Mesenchymal stem cell (in vitro differentiated cells and primary cell): ENCODE measurements around the gene OBSL1.

Experiments used
- DNase-seq: peaks from one replicate; pipeline ENCODE4 v3.0.0-alpha.2; 2013
- H2AFZ ChIP-seq: one replicate; pipeline ENCODE4 v1.6.1; 2013; ENCODE audit warnings: low read depth, mild to moderate bottlenecking, control low read depth, inconsistent platforms, low read length, moderate library complexity
- H2AK5ac ChIP-seq: 2 replicates; pipeline ENCODE4 v1.6.1; 2013; ENCODE audit warnings: low read length, moderate library complexity, mild to moderate bottlenecking, inconsistent platforms; ENCODE audit not compliant: severe bottlenecking
- H2BK120ac ChIP-seq: one replicate; pipeline ENCODE4 v1.6.1; 2013; ENCODE audit warnings: low read depth, mild to moderate bottlenecking, inconsistent platforms, low read length, moderate library complexity
- H2BK12ac ChIP-seq, 2 experiments: one replicate each; pipeline ENCODE4 v1.6.1; 2013; ENCODE audit warnings: inconsistent platforms in 2 of 2, low read length in 2 of 2, mild to moderate bottlenecking in 2 of 2, moderate library complexity in 2 of 2, control low read depth in 1 of 2
- H2BK15ac ChIP-seq: one replicate; pipeline ENCODE4 v1.6.1; 2013; ENCODE audit warnings: mild to moderate bottlenecking, low read depth, inconsistent platforms; ENCODE audit not compliant: poor library complexity, severe bottlenecking
- H2BK5ac ChIP-seq: 2 replicates; pipeline ENCODE4 v1.6.1; 2013; ENCODE audit warnings: low read depth, mild to moderate bottlenecking, low read length, control low read depth, inconsistent platforms; ENCODE audit not compliant: poor library complexity, severe bottlenecking
- H3K14ac ChIP-seq, 2 experiments: one replicate each; pipeline ENCODE4 v1.6.1; 2013; ENCODE audit warnings: inconsistent platforms in 2 of 2, low read length in 2 of 2, control low read depth in 1 of 2, mild to moderate bottlenecking in 1 of 2, moderate library complexity in 1 of 2
- H3K18ac ChIP-seq, 2 experiments: one replicate each; pipeline ENCODE4 v1.6.1; 2013; ENCODE audit warnings: inconsistent platforms in 2 of 2, low read length in 2 of 2, control low read depth in 1 of 2, low read depth in 1 of 2, mild to moderate bottlenecking in 1 of 2
- H3K23ac ChIP-seq, 2 experiments: one replicate each; pipeline ENCODE4 v1.6.1; 2013; ENCODE audit warnings: inconsistent platforms in 2 of 2, low read length in 2 of 2, mild to moderate bottlenecking in 2 of 2, moderate library complexity in 2 of 2, control low read depth in 1 of 2
- H3K27ac ChIP-seq: 2 replicates; pipeline ENCODE4 v1.5.1; 2013; ENCODE audit warnings: mild to moderate bottlenecking, moderate library complexity, low read length, control low read depth, inconsistent platforms; ENCODE audit not compliant: poor library complexity, severe bottlenecking
- H3K27me3 ChIP-seq, 2 experiments: 2 replicates each; pipeline versions ENCODE4 v1.6.1 to v1.7.0; 2013; ENCODE audit warnings: low read length in 2 of 2, mild to moderate bottlenecking in 2 of 2, moderate library complexity in 2 of 2, control low read depth in 1 of 2, inconsistent platforms in 1 of 2; ENCODE audit not compliant: control insufficient read depth in 1 of 2, insufficient read depth in 1 of 2
- H3K36me3 ChIP-seq, 2 experiments: 2 replicates each; pipeline versions ENCODE4 v1.6.1 to v1.7.0; 2013; ENCODE audit warnings: low read length in 2 of 2, control low read depth in 1 of 2, inconsistent platforms in 1 of 2, low read depth in 1 of 2, mild to moderate bottlenecking in 1 of 2; ENCODE audit not compliant: insufficient read depth in 2 of 2, control insufficient read depth in 1 of 2
- H3K4ac ChIP-seq, 2 experiments: one replicate each; pipeline ENCODE4 v1.6.1; 2013; ENCODE audit warnings: inconsistent platforms in 2 of 2, low read length in 2 of 2, mild to moderate bottlenecking in 2 of 2, moderate library complexity in 2 of 2, control low read depth in 1 of 2, low read depth in 1 of 2
- H3K4me1 ChIP-seq: 2 replicates; pipeline ENCODE4 v1.6.1; 2013; ENCODE audit warnings: low read depth, low read length, control low read depth; ENCODE audit not compliant: control insufficient read depth, insufficient read depth
- H3K4me2 ChIP-seq: 2 replicates; pipeline ENCODE4 v1.6.1; 2013; ENCODE audit warnings: low read length, mild to moderate bottlenecking, inconsistent platforms; ENCODE audit not compliant: poor library complexity, severe bottlenecking
- H3K4me3 ChIP-seq, 2 experiments: 2 replicates each; pipeline versions ENCODE4 v1.5.1 to v1.7.0; 2013; ENCODE audit warnings: low read length in 2 of 2, mild to moderate bottlenecking in 2 of 2, control low read depth in 1 of 2, low read depth in 1 of 2; ENCODE audit not compliant: insufficient read depth in 1 of 2
- H3K79me1 ChIP-seq: replicated peaks from 2 replicates; pipeline ENCODE4 v1.6.1; 2013; ENCODE audit warnings: mild to moderate bottlenecking, control low read depth, low read length, inconsistent platforms; ENCODE audit not compliant: poor library complexity, severe bottlenecking
- H3K9ac ChIP-seq: 2 replicates; pipeline ENCODE4 v1.7.0; 2013; ENCODE audit warnings: mild to moderate bottlenecking, low read length, moderate library complexity
- H3K9me3 ChIP-seq: 2 replicates; pipeline ENCODE4 v1.7.0; 2013; ENCODE audit warnings: mild to moderate bottlenecking, low read length; ENCODE audit not compliant: control insufficient read depth
- H4K8ac ChIP-seq: one replicate; pipeline ENCODE4 v1.6.1; 2013; ENCODE audit warnings: inconsistent platforms, mild to moderate bottlenecking, low read length, moderate library complexity
- H4K91ac ChIP-seq: one replicate; pipeline ENCODE4 v1.6.1; 2013; ENCODE audit warnings: mild to moderate bottlenecking, low read length, inconsistent platforms
- WGBS: methylation state at CpG from one replicate; pipeline ENCODE4 v1.1.7; 2013; ENCODE audit warnings: mixed read lengths; 5-methylcytosine and 5-hydroxymethylcytosine counted together

OBSL1 gene

GRCh38 chr2:219559156-219559915 is 12.0 kb downstream of the OBSL1 start:
- Histone ChIP-seq H3K4ac (no peak overlapping the region), H3K79me1 (no peaks in the 10 kb centered on the region), H3K27me3 (peaks cover 0 to 6% of the 10 kb centered on the region in 2 experiments), H3K4me3 (no peak overlapping the region), H4K8ac (no peak overlapping the region), H3K23ac (no peak overlapping the region), H2BK12ac (no peak overlapping the region), H2BK5ac (no peak overlapping the region), H4K91ac (no peak overlapping the region), H3K14ac (no peak overlapping the region), H3K4me1 (peaks cover 24% of the 10 kb centered on the region), H3K27ac (no peak overlapping the region), H2BK120ac (no peak overlapping the region), H2AK5ac (peak overlapping the region; percentile 7), H3K9me3 (no peaks in the 10 kb centered on the region), H2BK15ac (no peak overlapping the region), H3K18ac (no peak overlapping the region), H3K36me3 (peaks cover 14 to 19% of the 10 kb centered on the region in 2 experiments), H3K4me2 (no peak overlapping the region), H2AFZ (no peak overlapping the region), H3K9ac (no peak overlapping the region)
- WGBS: 90% methylated on average over 18 of the region's 20 CpGs
- no peak for DNase-seq

GRCh38 chr2:219557791-219558785 is 13.3 kb downstream of the OBSL1 start:
- Histone ChIP-seq H4K8ac (no peak overlapping the region), H2BK120ac (no peak overlapping the region), H3K36me3 (peaks cover 8 to 10% of the 10 kb centered on the region in 2 experiments), H3K14ac (no peak overlapping the region), H3K18ac (no peak overlapping the region), H3K4me3 (no peak overlapping the region), H3K27ac (no peak overlapping the region), H2BK5ac (no peak overlapping the region), H4K91ac (no peak overlapping the region), H3K4me1 (peaks cover 24% of the 10 kb centered on the region), H2AFZ (no peak overlapping the region), H3K79me1 (no peaks in the 10 kb centered on the region), H3K23ac (no peak overlapping the region), H3K9ac (no peak overlapping the region), H2AK5ac (no peak overlapping the region), H3K27me3 (peaks cover 5 to 18% of the 10 kb centered on the region in 2 experiments), H2BK15ac (no peak overlapping the region), H3K4me2 (no peak overlapping the region), H3K9me3 (no peaks in the 10 kb centered on the region), H3K4ac (no peak overlapping the region), H2BK12ac (no peak overlapping the region)
- no peak for DNase-seq
- WGBS: 91% methylated on average over 25 of the region's 25 CpGs

GRCh38 chr2:219557320-219557719 is 14.0 kb downstream of the OBSL1 start:
- Histone ChIP-seq H3K79me1 (no peaks in the 10 kb centered on the region), H3K4ac (no peak overlapping the region), H4K8ac (no peak overlapping the region), H3K9me3 (no peaks in the 10 kb centered on the region), H3K36me3 (peaks cover under 1 to 6% of the 10 kb centered on the region in 2 experiments), H2AK5ac (no peak overlapping the region), H4K91ac (no peak overlapping the region), H3K23ac (no peak overlapping the region), H2BK12ac (no peak overlapping the region), H3K4me1 (peaks cover 27% of the 10 kb centered on the region), H3K27ac (no peak overlapping the region), H2BK120ac (no peak overlapping the region), H3K9ac (no peak overlapping the region), H2AFZ (no peak overlapping the region), H2BK5ac (no peak overlapping the region), H3K4me3 (no peak overlapping the region), H3K18ac (no peak overlapping the region), H3K27me3 (peaks cover 7 to 19% of the 10 kb centered on the region in 2 experiments), H3K4me2 (no peak overlapping the region), H3K14ac (no peak overlapping the region), H2BK15ac (no peak overlapping the region)
- WGBS: 90% methylated on average over 21 of the region's 21 CpGs
- DNase-seq: no peak

GRCh38 chr2:219556413-219556812 is 14.9 kb downstream of the OBSL1 start:
- Histone ChIP-seq H2BK15ac (no peak overlapping the region), H3K4me2 (no peak overlapping the region), H3K79me1 (no peaks in the 10 kb centered on the region), H2AK5ac (no peak overlapping the region), H2BK120ac (no peak overlapping the region), H2AFZ (no peak overlapping the region), H3K18ac (no peak overlapping the region), H3K9ac (no peak overlapping the region), H3K27me3 (peaks cover 13 to 17% of the 10 kb centered on the region in 2 experiments), H3K4me3 (no peak overlapping the region), H3K14ac (no peak overlapping the region), H3K4me1 (peaks cover 30% of the 10 kb centered on the region), H3K23ac (no peak overlapping the region), H4K8ac (no peak overlapping the region), H2BK12ac (no peak overlapping the region), H4K91ac (peak overlapping the region; percentile 46), H3K4ac (no peak overlapping the region), H2BK5ac (no peak overlapping the region), H3K27ac (no peak overlapping the region), H3K9me3 (no peaks in the 10 kb centered on the region), H3K36me3 (peaks cover 0 to 3% of the 10 kb centered on the region in 2 experiments)
- no peak for DNase-seq
- WGBS: 92% methylated on average over 19 of the region's 19 CpGs
